Gastrocnemius medialis (tissue), 4 donors: ENCODE data around the gene REEP1. TPM values are rescaled to one million over a fixed set of nuclear protein-coding genes. Genes with fewer than 3 reads are reported as not detected.
A peak's percentile ranks its signal among the peaks of the same experiment; 100 is the strongest.

Source experiments
- ATAC-seq, 2 donors: fragments of 150-250 bp; one replicate each; pipeline ENCODE4 v1.9.1; 2016
- DNase-seq, 2 donors: peaks; one replicate each; pipeline ENCODE4 v3.0.0-alpha.2; 2019
- H3K27ac ChIP-seq, 4 donors: fragments of 200-600 bp; sonication (generic); 1 replicate in 1 of 4; 2 replicates in 3 of 4; pipeline ENCODE4 v1.5.1; 2016 to 2018; ENCODE audit warnings: mild to moderate bottlenecking in 2 of 4, moderate library complexity in 1 of 4
- H3K27me3 ChIP-seq, 3 donors: fragments of 200-600 bp; sonication (generic) in 2 of 3; 1 replicate in 1 of 3; 2 replicates in 2 of 3; pipeline versions ENCODE4 v1.5.1 to v1.6.0; 2016 to 2019; ENCODE audit warnings: mild to moderate bottlenecking in 1 of 3, moderate library complexity in 1 of 3
- H3K36me3 ChIP-seq, 2 donors: fragments of 200-600 bp; sonication (generic) in 1 of 2; one replicate each; pipeline ENCODE4 v1.5.1; 2017 to 2018
- H3K4me1 ChIP-seq, 2 donors: fragments of 200-600 bp; sonication (generic) in 1 of 2; one replicate each; pipeline ENCODE4 v1.5.1; 2016 to 2017; ENCODE audit warnings: mild to moderate bottlenecking in 2 of 2
- H3K4me3 ChIP-seq, 4 donors: fragments of 200-600 bp; sonication (generic) in 3 of 4; 1 replicate in 1 of 4; 2 replicates in 3 of 4; pipeline ENCODE4 v1.5.1; 2016 to 2019; ENCODE audit warnings: mild to moderate bottlenecking in 2 of 4
- H3K9me3 ChIP-seq, 3 donors: fragments of 200-600 bp; sonication (generic) in 2 of 3; 1 replicate in 1 of 3; 2 replicates in 2 of 3; pipeline ENCODE4 v1.5.1; 2016 to 2019
- CTCF ChIP-seq, 5 experiments: fragments of 450-650 bp in 3 of 5; fragments of 200-600 bp in 2 of 5; sonication (generic) in 2 of 5; IDR thresholded peaks in 4 of 5; conservative IDR thresholded peaks in 1 of 5; 1 replicate in 4 of 5; 2 replicates in 1 of 5; pipeline ENCODE4 v1.5.1; 2016 to 2019; ENCODE audit warnings: antibody characterized with exemption in 5 of 5, mild to moderate bottlenecking in 3 of 5, moderate library complexity in 3 of 5
- POLR2A ChIP-seq, 2 donors: fragments of 450-650 bp; IDR thresholded peaks; one replicate each; pipeline ENCODE4 v1.6.1; 2017; ENCODE audit warnings: antibody characterized with exemption in 2 of 2, mild to moderate bottlenecking in 2 of 2, moderate library complexity in 2 of 2
- in situ Hi-C, 4 donors: fragments of 200-750 bp; cut with MboI; loops; one replicate each; pipeline versions ENCODE4 v1.15.0 to v1.8.0; 2017; ENCODE audit warnings: low sequenced_read_pairs in 4 of 4
- intact Hi-C: fragments of 100-400 bp; cut with DNase I; formaldehyde crosslinking; loops from one replicate; pipeline ENCODE4 v1.15.1; 2023; ENCODE audit warnings: low total_unique reads
- total RNA-seq, 4 donors: library from RNA; depleted of rRNA; stranded (reverse); fragments of >200 nt; gene quantifications; one replicate each; pipeline versions ENCODE4 v1.1.0 to v1.2.3, GENCODE V29; 2016

REEP1 gene
- total RNA-seq, 4 donors from 2014 or later: 4.2 to 16.0 (median 6.3) TPM

DNA sequence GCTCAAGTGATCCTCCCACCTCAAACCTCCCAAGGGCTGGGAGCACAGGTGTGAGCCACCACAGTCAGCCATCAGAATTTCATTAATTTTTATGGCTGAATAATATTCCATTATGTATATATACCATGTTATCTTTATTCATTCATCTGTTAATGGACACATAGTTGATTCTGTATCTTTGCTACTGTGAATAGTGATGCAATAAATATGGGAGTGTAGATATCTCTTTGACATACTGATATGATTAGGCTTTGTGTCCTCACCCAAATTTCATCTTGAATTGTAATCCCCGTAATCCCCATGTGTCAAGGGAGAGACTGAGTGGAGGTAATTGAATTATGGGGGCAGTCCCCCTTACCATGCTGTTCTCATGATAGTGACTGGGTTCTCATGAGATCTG is 38.2 kb upstream of the REEP1 start:
- no peaks in the 10 kb centered on the region for H3K4me1 ChIP-seq
- TF ChIP-seq CTCF (IDR thresholded peaks at IDR 0.05 in 4 of 5, conservative IDR thresholded peaks at IDR 0.05 in 1 of 5) (no peak), POLR2A (IDR thresholded peaks at IDR 0.05) (no peak)
- no peaks in the 10 kb centered on the region for H3K27me3 ChIP-seq
- H3K27ac ChIP-seq: no peak overlapping the region
- ATAC-seq (no peak), DNase-seq (no peak)
- in situ Hi-C loops: no loop called here
- intact Hi-C loops: no loop called here
- H3K4me3 ChIP-seq: no peak overlapping the region
- H3K36me3 ChIP-seq: no peaks in the 10 kb centered on the region
- H3K9me3 ChIP-seq: no peaks in the 10 kb centered on the region

DNA sequence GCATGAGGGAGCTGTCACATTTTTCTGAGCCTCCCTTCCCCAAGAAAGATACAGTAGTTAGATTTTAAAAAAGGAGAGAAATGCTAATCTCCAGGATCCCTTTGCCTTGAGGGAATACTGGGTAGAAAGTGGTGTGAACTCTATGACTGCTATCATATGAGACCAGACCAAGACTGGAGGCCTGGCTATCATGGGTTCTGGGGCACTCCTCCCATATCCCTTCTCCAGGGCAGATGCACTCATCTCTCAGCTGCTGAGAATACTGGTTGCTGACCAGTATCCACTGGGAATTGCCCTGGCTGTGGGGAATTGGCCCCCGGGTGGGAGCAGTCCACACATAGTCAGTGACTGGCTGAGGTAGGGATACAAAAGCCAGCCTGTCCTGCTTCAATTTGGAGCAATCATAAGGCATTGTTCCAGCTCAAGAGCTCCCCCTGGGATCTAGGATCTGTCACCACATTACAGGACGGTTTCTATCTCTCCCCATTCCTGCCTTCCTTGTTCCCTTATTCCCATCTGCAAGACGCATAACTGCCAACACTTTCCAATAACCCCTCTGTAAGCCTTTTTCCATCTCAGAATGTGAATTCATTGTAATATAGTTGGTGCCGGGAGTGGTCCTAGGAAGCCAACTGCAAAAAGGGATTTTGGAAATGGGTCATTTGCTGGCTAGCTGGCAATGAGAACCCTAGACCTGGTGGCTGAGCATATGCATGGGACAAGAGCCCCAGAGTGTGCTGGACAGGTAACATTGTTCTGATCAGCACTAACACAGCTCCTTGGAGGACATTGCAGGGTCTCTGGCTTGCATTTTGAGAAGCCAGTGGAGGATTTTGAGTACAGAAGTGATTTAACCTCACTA is 35.4 kb upstream of the REEP1 start:
- Histone ChIP-seq H3K4me3 (no peak overlapping the region), H3K27ac (no peak overlapping the region), H3K9me3 (no peaks in the 10 kb centered on the region), H3K36me3 (no peaks in the 10 kb centered on the region), H3K27me3 (no peaks in the 10 kb centered on the region), H3K4me1 (no peaks in the 10 kb centered on the region)
- ATAC-seq: peak; percentile 81 to 84
- TF ChIP-seq CTCF (IDR thresholded peaks at IDR 0.05 in 4 of 5, conservative IDR thresholded peaks at IDR 0.05 in 1 of 5) (peak; percentile 21 to 59 (median 42)), POLR2A (IDR thresholded peaks at IDR 0.05) (no peak)
- intact Hi-C loops (no loop called here), in situ Hi-C loops (loop anchor here in 1 of 4 donors (5.0 kb wide), 1 partner anchor 151 kb away; no protein-coding TSS in a partner anchor)
- peak in 1 of 2 donors; percentile 33 for DNase-seq

GRCh38 chr2:86372133-86372532 is 34.7 kb upstream of the REEP1 start:
- intact Hi-C loops: no loop called here
- H3K9me3 ChIP-seq: no peaks in the 10 kb centered on the region
- no peaks in the 10 kb centered on the region for H3K27me3 ChIP-seq
- H3K4me3 ChIP-seq: no peak overlapping the region
- H3K4me1 ChIP-seq: no peaks in the 10 kb centered on the region
- DNase-seq (no peak), ATAC-seq (no peak)
- no peak overlapping the region for H3K27ac ChIP-seq
- TF ChIP-seq CTCF (IDR thresholded peaks at IDR 0.05 in 4 of 5, conservative IDR thresholded peaks at IDR 0.05 in 1 of 5) (no peak), POLR2A (IDR thresholded peaks at IDR 0.05) (no peak)
- in situ Hi-C loops: loop anchor here in 1 of 4 donors (5.0 kb wide), 1 partner anchor 150 kb away; no protein-coding TSS in a partner anchor
- H3K36me3 ChIP-seq: no peaks in the 10 kb centered on the region

DNA sequence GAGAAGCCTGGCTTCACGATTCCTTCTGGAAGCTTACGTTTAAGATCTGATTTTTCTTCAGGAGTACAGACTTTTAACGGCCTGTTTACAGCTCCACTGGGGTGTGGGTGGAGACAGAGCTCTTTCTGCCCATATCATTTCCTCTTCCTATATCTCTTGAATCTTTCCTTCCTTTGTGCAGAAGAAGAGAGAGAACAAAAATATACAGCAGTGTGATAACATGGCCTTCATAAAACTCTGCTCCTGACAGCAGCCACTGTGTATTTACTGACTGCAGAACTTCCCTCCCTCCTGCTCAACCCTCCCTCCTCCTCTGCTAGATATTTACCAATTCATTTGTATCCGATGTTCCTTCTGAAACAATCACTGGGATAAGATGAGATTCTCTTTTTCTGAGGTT is 34.1 kb upstream of the REEP1 start:
- no peak for ATAC-seq
- no peak for DNase-seq
- no peak overlapping the region for H3K27ac ChIP-seq
- H3K4me3 ChIP-seq: no peak overlapping the region
- in situ Hi-C loops: loop anchor here in 1 of 4 donors (5.0 kb wide), 1 partner anchor 149 kb away; no protein-coding TSS in a partner anchor
- no peaks in the 10 kb centered on the region for H3K9me3 ChIP-seq
- TF ChIP-seq POLR2A (IDR thresholded peaks at IDR 0.05): no peak
- TF ChIP-seq CTCF (IDR thresholded peaks at IDR 0.05 in 4 of 5, conservative IDR thresholded peaks at IDR 0.05 in 1 of 5): no peak
- H3K4me1 ChIP-seq: no peaks in the 10 kb centered on the region
- intact Hi-C loops: no loop called here
- no peaks in the 10 kb centered on the region for H3K27me3 ChIP-seq
- no peaks in the 10 kb centered on the region for H3K36me3 ChIP-seq
